GM20431 (cell line): ENCODE results near the gene RPS6KL1.
"Not testable (repeated sequence)": the region's sequence is repeated elsewhere in the genome, so short reads cannot be mapped to it uniquely, and the experiment has no call there.

Source experiments
- in situ Hi-C: fragments of 300-500 bp; cut with MseI, MboI; formaldehyde crosslinking; loops from one replicate; pipeline ENCODE4 v1.15.0; 2020; ENCODE audit warnings: low sequenced_read_pairs; ENCODE audit not compliant: unreplicated experiment

RPS6KL1 gene

GRCh38 chr14:74938531-74939495, 15.8 kb upstream of the RPS6KL1 start:
- in situ Hi-C loops: no loop called here

- in situ Hi-C loops: no loop called here
Measured at GRCh38 chr14:74937171-74937570, 14.1 kb upstream of the RPS6KL1 start.

GRCh38 chr14:74936731-74937130, 13.7 kb upstream of the RPS6KL1 start:
- in situ Hi-C loops: no loop called here

- in situ Hi-C loops: no loop called here
Measured at GRCh38 chr14:74936151-74936550, 13.1 kb upstream of the RPS6KL1 start.

- in situ Hi-C loops: no loop called here
Measured at GRCh38 chr14:74935360-74935680, 12.3 kb upstream of the RPS6KL1 start.

GRCh38 chr14:74934476-74935359, 11.7 kb upstream of the RPS6KL1 start:
- in situ Hi-C loops: no loop called here

- in situ Hi-C loops: no loop called here
Measured at GRCh38 chr14:74934041-74934440, 11.0 kb upstream of the RPS6KL1 start.

- in situ Hi-C loops: not testable (repeated sequence)
Measured at GRCh38 chr14:74932936-74933335, 9.9 kb upstream of the RPS6KL1 start.

- in situ Hi-C loops: no loop called here
Measured at GRCh38 chr14:74932401-74932901, 9.4 kb upstream of the RPS6KL1 start.

GRCh38 chr14:74931744-74932143, 8.7 kb upstream of the RPS6KL1 start:
- in situ Hi-C loops: not testable (repeated sequence)

- in situ Hi-C loops: no loop called here
Measured at GRCh38 chr14:74929242-74929641, 6.2 kb upstream of the RPS6KL1 start.

GRCh38 chr14:74927225-74927624, 4.2 kb upstream of the RPS6KL1 start:
- in situ Hi-C loops: no loop called here

- in situ Hi-C loops: no loop called here
Measured at GRCh38 chr14:74924061-74924460, 1.0 kb upstream of the RPS6KL1 start.

- in situ Hi-C loops: no loop called here
Measured at GRCh38 chr14:74921987-74922751, 891 bp downstream of the RPS6KL1 start.

GRCh38 chr14:74921053-74921620, 1.9 kb downstream of the RPS6KL1 start:
- in situ Hi-C loops: no loop called here

- in situ Hi-C loops: no loop called here
Measured at GRCh38 chr14:74920281-74920680, 2.8 kb downstream of the RPS6KL1 start.

GRCh38 chr14:74919421-74920165, 3.5 kb downstream of the RPS6KL1 start:
- in situ Hi-C loops: no loop called here

GRCh38 chr14:74918380-74918779, 4.7 kb downstream of the RPS6KL1 start:
- in situ Hi-C loops: no loop called here

GRCh38 chr14:74917646-74918081, 5.4 kb downstream of the RPS6KL1 start:
- in situ Hi-C loops: no loop called here
